Measurements from ENCODE around the gene MBD3L2. TPM values are rescaled to one million over a fixed set of nuclear protein-coding genes. Genes with fewer than 3 reads are reported as not detected.
"Not testable (repeated sequence)": the region's sequence is repeated elsewhere in the genome, so short reads cannot be mapped to it uniquely, and the experiment has no call there.

MBD3L2 gene
- polyA plus RNA-seq, 3 donors from 2014 or later = not detected

GRCh38 chr19:7041563-7041962, 7.6 kb upstream of the MBD3L2 start:
- not testable (repeated sequence) for H3K27ac Mint-ChIP-seq; H3K27me3 Mint-ChIP-seq (ENCODE audit: low read depth in 3 of 3); H3K4me1 Mint-ChIP-seq; DNase-seq; H3K4me3 Mint-ChIP-seq; H3K36me3 Mint-ChIP-seq; H3K9me3 Mint-ChIP-seq

- DNase-seq; H3K9me3 Mint-ChIP-seq; H3K36me3 Mint-ChIP-seq; H3K4me1 Mint-ChIP-seq; H3K4me3 Mint-ChIP-seq; H3K27ac Mint-ChIP-seq; H3K27me3 Mint-ChIP-seq (ENCODE audit: low read depth in 3 of 3): not testable (repeated sequence)
These were observed 2.3 kb downstream of the MBD3L2 start for GRCh38 chr19:7051421-7051820.

- not testable (repeated sequence) for H3K4me1 Mint-ChIP-seq; DNase-seq; H3K27me3 Mint-ChIP-seq (ENCODE audit: low read depth in 3 of 3); H3K9me3 Mint-ChIP-seq; H3K36me3 Mint-ChIP-seq; H3K27ac Mint-ChIP-seq; H3K4me3 Mint-ChIP-seq
These were observed 3.8 kb downstream of the MBD3L2 start for GRCh38 chr19:7052896-7053295.

- H3K9me3 Mint-ChIP-seq, DNase-seq, H3K36me3 Mint-ChIP-seq: not testable (repeated sequence)
These were observed 5.7 kb downstream of the MBD3L2 start for GRCh38 chr19:7054635-7055368.

DNA sequence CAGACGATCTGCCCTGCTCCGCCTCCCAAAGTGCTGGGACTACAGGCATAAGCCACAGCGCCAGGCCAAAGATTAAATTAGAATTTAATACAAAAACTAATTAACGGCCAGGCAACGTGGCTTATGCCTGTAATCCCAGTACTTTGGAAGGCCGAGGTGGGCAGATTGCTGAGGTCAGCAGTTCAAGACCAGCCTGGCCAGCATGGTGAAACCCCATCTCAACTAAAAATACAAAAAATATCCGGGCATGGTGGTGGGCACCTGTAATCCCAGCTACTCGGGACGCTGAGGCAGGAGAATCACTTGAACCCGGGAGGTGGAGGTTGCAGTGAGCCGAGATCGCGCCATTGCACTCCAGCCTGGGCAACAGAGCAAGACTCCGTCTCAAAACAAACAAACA, 6.6 kb downstream of the MBD3L2 start:
- H3K27ac Mint-ChIP-seq; H3K4me1 Mint-ChIP-seq; DNase-seq; H3K9me3 Mint-ChIP-seq; H3K4me3 Mint-ChIP-seq; H3K27me3 Mint-ChIP-seq (ENCODE audit: low read depth in 3 of 3); H3K36me3 Mint-ChIP-seq: not testable (repeated sequence)

More at GRCh38 chr19:7054635-7055368, 5.7 kb downstream of the MBD3L2 start:
- not testable (repeated sequence) for H3K27me3 Mint-ChIP-seq (ENCODE audit: low read depth in 3 of 3); H3K4me1 Mint-ChIP-seq; H3K27ac Mint-ChIP-seq; H3K4me3 Mint-ChIP-seq

- not testable (repeated sequence) for DNase-seq; H3K27me3 Mint-ChIP-seq (ENCODE audit: low read depth in 3 of 3); H3K9me3 Mint-ChIP-seq; H3K27ac Mint-ChIP-seq; H3K36me3 Mint-ChIP-seq; H3K4me1 Mint-ChIP-seq; H3K4me3 Mint-ChIP-seq
These were observed 7.2 kb downstream of the MBD3L2 start for GRCh38 chr19:7056371-7056770.

- H3K27ac Mint-ChIP-seq; DNase-seq; H3K4me3 Mint-ChIP-seq; H3K36me3 Mint-ChIP-seq; H3K27me3 Mint-ChIP-seq (ENCODE audit: low read depth in 3 of 3); H3K9me3 Mint-ChIP-seq; H3K4me1 Mint-ChIP-seq: not testable (repeated sequence)
These were observed 9.5 kb downstream of the MBD3L2 start, which contains the start of gene MBD3L3 for GRCh38 chr19:7058576-7058975. TSS of gene MBD3L3 (minus strand) at chr19:7058676. CDS start at chr19:7058605, 71 bp downstream.

- DNase-seq = peak in 1 of 3 donors; percentile 18
- not testable (repeated sequence) for H3K27me3 Mint-ChIP-seq (ENCODE audit: low read depth in 3 of 3); H3K27ac Mint-ChIP-seq; H3K4me1 Mint-ChIP-seq; H3K4me3 Mint-ChIP-seq; H3K9me3 Mint-ChIP-seq; H3K36me3 Mint-ChIP-seq
These were observed 10.9 kb downstream of the MBD3L2 start for GRCh38 chr19:7059977-7060376.

- Mint-ChIP-seq H3K27ac (no peak overlapping the region), H3K4me1 (peaks cover 0 to under 1% of the 10 kb centered on the region in 2 donors), H3K4me3 (no peak overlapping the region), H3K27me3 (ENCODE audit: low read depth in 3 of 3) (peaks cover 0 to 2% (median 0%) of the 10 kb centered on the region in 3 donors), H3K36me3 (no peaks in the 10 kb centered on the region), H3K9me3 (no peaks in the 10 kb centered on the region)
- DNase-seq = no peak
These were observed 14.2 kb downstream of the MBD3L2 start for GRCh38 chr19:7063339-7063738.

GRCh38 chr19:7063764-7064418, 14.8 kb downstream of the MBD3L2 start:
- no peaks in the 10 kb centered on the region for H3K36me3 Mint-ChIP-seq
- H3K27ac Mint-ChIP-seq = no peak overlapping the region
- H3K27me3 Mint-ChIP-seq (ENCODE audit: low read depth in 3 of 3) = peaks cover 0 to 2% (median under 1%) of the 10 kb centered on the region in 3 donors
- DNase-seq = no peak
- H3K9me3 Mint-ChIP-seq = no peaks in the 10 kb centered on the region
- no peak overlapping the region for H3K4me3 Mint-ChIP-seq
- peaks cover 3 to 6% of the 10 kb centered on the region in 2 donors for H3K4me1 Mint-ChIP-seq

GRCh38 chr19:7067122-7067521, 18.0 kb downstream of the MBD3L2 start:
- Mint-ChIP-seq H3K4me1 (peaks cover 22 to 23% of the 10 kb centered on the region in 2 donors), H3K27me3 (ENCODE audit: low read depth in 3 of 3) (peaks cover 2 to 13% (median 5%) of the 10 kb centered on the region in 3 donors)
- H3K36me3 Mint-ChIP-seq, H3K27ac Mint-ChIP-seq, H3K9me3 Mint-ChIP-seq, H3K4me3 Mint-ChIP-seq, DNase-seq: not testable (repeated sequence)

GRCh38 chr19:7067716-7068115, 18.6 kb downstream of the MBD3L2 start:
- H3K4me1 Mint-ChIP-seq = peaks cover 27 to 28% of the 10 kb centered on the region in 2 donors
- peaks cover 5 to 6% (median 6%) of the 10 kb centered on the region in 3 donors for H3K36me3 Mint-ChIP-seq
- no peak overlapping the region for H3K4me3 Mint-ChIP-seq
- no peaks in the 10 kb centered on the region for H3K9me3 Mint-ChIP-seq
- H3K27ac Mint-ChIP-seq = peak overlapping the region in 1 of 6 donors; percentile 67
- peaks cover 2 to 16% (median 5%) of the 10 kb centered on the region in 3 donors for H3K27me3 Mint-ChIP-seq (ENCODE audit: low read depth in 3 of 3)
- no peak for DNase-seq

- H3K9me3 Mint-ChIP-seq = no peaks in the 10 kb centered on the region
- DNase-seq = no peak
- H3K27ac Mint-ChIP-seq = peak overlapping the region; percentile 84 to 95 (median 88)
- peaks cover 28 to 30% of the 10 kb centered on the region in 2 donors for H3K4me1 Mint-ChIP-seq
- peak overlapping the region; percentile 91 to 95 (median 93) for H3K4me3 Mint-ChIP-seq
- peaks cover 2 to 16% (median 5%) of the 10 kb centered on the region in 3 donors for H3K27me3 Mint-ChIP-seq (ENCODE audit: low read depth in 3 of 3)
- H3K36me3 Mint-ChIP-seq = peaks cover 7 to 12% (median 11%) of the 10 kb centered on the region in 3 donors
These were observed 19.5 kb downstream of the MBD3L2 start for GRCh38 chr19:7068599-7068998.

- DNase-seq = peak; percentile 99 to 100 (median 99)
- H3K27ac Mint-ChIP-seq = peak within 1 kb of the TSS; percentile 84 to 95 (median 88)
- H3K36me3 Mint-ChIP-seq = peaks cover 9 to 16% (median 15%) of the 10 kb centered on the region in 3 donors
- peaks cover 28 to 30% of the 10 kb centered on the region in 2 donors for H3K4me1 Mint-ChIP-seq
- no peaks in the 10 kb centered on the region for H3K9me3 Mint-ChIP-seq
- peaks cover 2 to 16% (median 5%) of the 10 kb centered on the region in 3 donors for H3K27me3 Mint-ChIP-seq (ENCODE audit: low read depth in 3 of 3)
- H3K4me3 Mint-ChIP-seq = peak within 1 kb of the TSS; percentile 91 to 95 (median 93)
These were observed 20.2 kb downstream of the MBD3L2 start, which contains the start of gene ZNF557 for GRCh38 chr19:7069042-7069903. TSS of gene ZNF557 (plus strand) at chr19:7069703. CDS start at chr19:7075075, 5,372 bp downstream.

Data from immature natural killer cell (primary cell).